ENCODE measurements around the gene HES6.

DNA sequence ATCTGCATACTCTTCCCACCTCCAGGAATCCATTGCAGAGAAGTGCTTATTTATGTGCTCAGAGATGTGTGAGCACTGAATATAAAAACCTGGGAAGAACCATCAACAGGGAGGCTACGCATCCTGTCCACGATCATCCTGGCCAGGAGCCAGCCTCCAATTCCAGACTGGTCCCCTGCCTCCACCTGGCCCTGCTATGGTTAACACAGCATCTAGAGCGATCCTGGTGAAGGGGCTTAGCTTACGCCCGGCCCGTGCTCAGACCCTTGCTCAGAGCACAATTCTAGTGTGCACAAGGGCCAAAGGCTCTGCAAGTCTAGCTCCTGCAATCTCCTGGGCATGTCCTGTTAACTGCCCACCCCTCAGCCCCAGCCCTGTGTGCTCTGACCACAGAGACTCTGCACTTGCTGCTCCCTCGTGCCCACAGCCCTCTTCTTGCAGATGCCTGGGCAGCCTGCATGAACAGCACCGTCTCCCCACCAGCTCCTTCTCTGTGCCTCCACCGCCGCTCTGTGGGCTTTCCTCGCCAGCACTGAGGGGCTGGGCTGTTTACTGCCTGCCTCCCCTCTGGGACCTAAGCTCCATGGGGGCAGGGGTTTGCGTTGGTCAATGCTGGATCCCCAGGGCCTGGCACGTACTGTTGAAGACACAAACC, 42.1 kb upstream of the HES6 start:
- TF ChIP-seq, protein P1, sequence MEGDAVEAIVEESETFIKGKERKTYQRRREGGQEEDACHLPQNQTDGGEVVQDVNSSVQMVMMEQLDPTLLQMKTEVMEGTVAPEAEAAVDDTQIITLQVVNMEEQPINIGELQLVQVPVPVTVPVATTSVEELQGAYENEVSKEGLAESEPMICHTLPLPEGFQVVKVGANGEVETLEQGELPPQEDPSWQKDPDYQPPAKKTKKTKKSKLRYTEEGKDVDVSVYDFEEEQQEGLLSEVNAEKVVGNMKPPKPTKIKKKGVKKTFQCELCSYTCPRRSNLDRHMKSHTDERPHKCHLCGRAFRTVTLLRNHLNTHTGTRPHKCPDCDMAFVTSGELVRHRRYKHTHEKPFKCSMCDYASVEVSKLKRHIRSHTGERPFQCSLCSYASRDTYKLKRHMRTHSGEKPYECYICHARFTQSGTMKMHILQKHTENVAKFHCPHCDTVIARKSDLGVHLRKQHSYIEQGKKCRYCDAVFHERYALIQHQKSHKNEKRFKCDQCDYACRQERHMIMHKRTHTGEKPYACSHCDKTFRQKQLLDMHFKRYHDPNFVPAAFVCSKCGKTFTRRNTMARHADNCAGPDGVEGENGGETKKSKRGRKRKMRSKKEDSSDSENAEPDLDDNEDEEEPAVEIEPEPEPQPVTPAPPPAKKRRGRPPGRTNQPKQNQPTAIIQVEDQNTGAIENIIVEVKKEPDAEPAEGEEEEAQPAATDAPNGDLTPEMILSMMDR (IDR thresholded peaks at IDR 0.05) = no peak
- no peak for TF ChIP-seq ZFX (IDR thresholded peaks at IDR 0.05; ENCODE audit: borderline replicate concordance)

All from 22Rv1 (cell line).